Gastroesophageal sphincter (tissue), 4 donors: ENCODE data around the gene FOXB1. TPM values are rescaled to one million over a fixed set of nuclear protein-coding genes. Genes with fewer than 3 reads are reported as not detected.

Experiments
- ATAC-seq: fragments of 150-250 bp; one replicate; pipeline ENCODE4 v1.9.1; 2016; ENCODE audit warnings: mild to moderate bottlenecking, moderate library complexity
- H3K27ac ChIP-seq, 4 donors: fragments of 200-600 bp; sonication (generic) in 3 of 4; 1 replicate in 3 of 4; 2 replicates in 1 of 4; pipeline ENCODE4 v1.5.1; 2016 to 2019
- H3K27me3 ChIP-seq: fragments of 200-600 bp; sonication (generic); one replicate; pipeline ENCODE4 v1.5.1; 2019
- H3K36me3 ChIP-seq, 2 donors: fragments of 200-600 bp; sonication (generic); one replicate each; pipeline ENCODE4 v1.5.1; 2019; ENCODE audit warnings: control low read depth in 1 of 2
- H3K4me1 ChIP-seq, 3 donors: fragments of 200-600 bp; sonication (generic); 1 replicate in 2 of 3; 2 replicates in 1 of 3; pipeline ENCODE4 v1.5.1; 2016 to 2019; ENCODE audit warnings: control low read depth in 2 of 3
- H3K4me3 ChIP-seq, 2 donors: fragments of 200-600 bp; sonication (generic); one replicate each; pipeline ENCODE4 v1.5.1; 2019; ENCODE audit warnings: mild to moderate bottlenecking in 1 of 2, moderate library complexity in 1 of 2
- H3K9me3 ChIP-seq, 3 donors: fragments of 200-600 bp; sonication (generic); one replicate each; pipeline ENCODE4 v1.5.1; 2017 to 2019; ENCODE audit warnings: control low read depth in 2 of 3
- EP300 ChIP-seq: sonication (generic); formaldehyde crosslinking; IDR thresholded peaks from one replicate; pipeline ENCODE4 v1.6.1; 2017; ENCODE audit warnings: antibody characterized with exemption, mild to moderate bottlenecking
- POLR2A ChIP-seq, 2 donors: fragments of 450-650 bp; IDR thresholded peaks; one replicate each; pipeline ENCODE4 v1.6.1; 2017; ENCODE audit warnings: antibody characterized with exemption in 2 of 2, mild to moderate bottlenecking in 2 of 2, moderate library complexity in 1 of 2
- POLR2AphosphoS5 ChIP-seq: sonication (generic); formaldehyde crosslinking; IDR thresholded peaks from one replicate; pipeline ENCODE4 v1.6.1; 2017; ENCODE audit warnings: antibody characterized with exemption
- WGBS, 2 donors: methylation state at CpG; one replicate each; pipeline ENCODE4 v1.1.5; 2018; ENCODE audit warnings: low coverage in 1 of 2; 5-methylcytosine and 5-hydroxymethylcytosine counted together
- total RNA-seq, 4 donors: library from RNA; depleted of rRNA; stranded (reverse); fragments of >200 nt; gene quantifications; one replicate each; pipeline ENCODE4 v1.1.0, GENCODE V29; 2016
- TF ChIP-seq, protein P1 (sequence below), 4 experiments: fragments of 200-600 bp in 2 of 4; fragments of 450-650 bp in 2 of 4; sonication (generic) in 1 of 4; IDR thresholded peaks; one replicate each; pipeline ENCODE4 v1.5.1; 2017 to 2019; ENCODE audit warnings: antibody characterized with exemption in 4 of 4, mild to moderate bottlenecking in 2 of 4, moderate library complexity in 2 of 4

The FOXB1 gene
- total RNA-seq, 4 donors from 2014 or later = not detected

DNA sequence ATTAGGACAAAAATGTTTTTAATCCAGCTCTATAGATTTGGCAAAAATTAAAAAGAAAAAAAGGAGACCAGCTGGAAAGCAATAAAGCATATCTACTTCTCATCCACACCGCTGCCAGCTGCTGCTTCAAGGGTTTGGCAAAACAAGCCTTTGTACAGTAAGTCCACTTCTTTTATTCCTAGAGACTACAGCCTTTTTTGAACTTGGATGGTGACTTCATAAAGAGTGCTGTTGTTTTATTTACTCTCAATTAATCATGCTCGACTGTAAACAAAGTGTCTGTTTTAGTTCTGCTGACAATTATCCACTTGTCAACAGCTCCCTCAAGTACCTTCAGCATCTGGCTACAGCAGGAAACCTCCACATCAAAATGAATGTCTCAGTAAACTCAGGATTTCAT, 12.3 kb upstream of the FOXB1 start:
- Histone ChIP-seq H3K27me3 (peaks cover 98% of the 10 kb centered on the region), H3K4me3 (no peak overlapping the region), H3K9me3 (no peaks in the 10 kb centered on the region), H3K4me1 (peaks cover 0 to 20% (median 0%) of the 10 kb centered on the region in 3 donors), H3K27ac (no peak overlapping the region), H3K36me3 (no peaks in the 10 kb centered on the region)
- TF ChIP-seq POLR2A (IDR thresholded peaks at IDR 0.05) = no peak
- TF ChIP-seq, protein P1, sequence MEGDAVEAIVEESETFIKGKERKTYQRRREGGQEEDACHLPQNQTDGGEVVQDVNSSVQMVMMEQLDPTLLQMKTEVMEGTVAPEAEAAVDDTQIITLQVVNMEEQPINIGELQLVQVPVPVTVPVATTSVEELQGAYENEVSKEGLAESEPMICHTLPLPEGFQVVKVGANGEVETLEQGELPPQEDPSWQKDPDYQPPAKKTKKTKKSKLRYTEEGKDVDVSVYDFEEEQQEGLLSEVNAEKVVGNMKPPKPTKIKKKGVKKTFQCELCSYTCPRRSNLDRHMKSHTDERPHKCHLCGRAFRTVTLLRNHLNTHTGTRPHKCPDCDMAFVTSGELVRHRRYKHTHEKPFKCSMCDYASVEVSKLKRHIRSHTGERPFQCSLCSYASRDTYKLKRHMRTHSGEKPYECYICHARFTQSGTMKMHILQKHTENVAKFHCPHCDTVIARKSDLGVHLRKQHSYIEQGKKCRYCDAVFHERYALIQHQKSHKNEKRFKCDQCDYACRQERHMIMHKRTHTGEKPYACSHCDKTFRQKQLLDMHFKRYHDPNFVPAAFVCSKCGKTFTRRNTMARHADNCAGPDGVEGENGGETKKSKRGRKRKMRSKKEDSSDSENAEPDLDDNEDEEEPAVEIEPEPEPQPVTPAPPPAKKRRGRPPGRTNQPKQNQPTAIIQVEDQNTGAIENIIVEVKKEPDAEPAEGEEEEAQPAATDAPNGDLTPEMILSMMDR (IDR thresholded peaks at IDR 0.05) = no peak
- WGBS, 2 donors = 24 to 39% methylated on average over 2 of the region's 2 CpGs
- ATAC-seq = no peak

DNA sequence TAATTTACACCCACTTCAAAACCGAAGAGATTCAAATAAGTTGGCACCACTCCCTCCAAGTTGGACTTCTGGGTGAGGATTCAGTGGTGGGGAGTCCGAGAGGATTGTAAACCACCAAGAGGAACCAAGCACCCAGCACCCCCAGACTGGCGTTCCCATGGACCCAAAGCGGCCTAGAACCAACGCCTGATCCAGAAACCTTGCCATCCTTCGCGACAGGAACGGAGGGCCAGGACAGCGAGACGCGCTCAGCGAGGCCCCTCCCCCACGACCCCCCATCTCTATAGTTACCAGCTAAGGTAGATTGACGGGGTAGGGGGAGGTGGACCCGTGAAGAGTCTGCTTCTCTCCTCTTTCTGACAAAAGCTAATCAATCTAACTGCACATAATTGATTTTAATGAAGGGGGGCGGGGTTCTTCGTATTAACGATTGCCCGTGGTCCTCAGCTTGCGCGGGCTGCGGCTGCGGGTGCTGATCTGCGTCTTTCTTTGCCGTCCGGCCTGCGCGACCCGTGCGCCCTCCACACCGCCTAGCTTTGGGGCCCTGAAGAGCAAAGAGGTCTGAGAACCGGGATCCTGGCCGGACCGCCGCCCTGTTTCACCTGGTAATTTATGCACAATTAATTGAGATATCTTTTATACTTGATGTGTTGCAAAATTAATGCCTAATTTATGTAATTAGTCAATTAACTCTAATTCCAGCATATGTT, 10.9 kb upstream of the FOXB1 start:
- H3K4me1 ChIP-seq = peaks cover 0 to 28% (median 4%) of the 10 kb centered on the region in 3 donors
- no peak overlapping the region for H3K4me3 ChIP-seq
- TF ChIP-seq EP300 = no peak
- no peak for TF ChIP-seq POLR2AphosphoS5
- TF ChIP-seq, protein P1 (IDR thresholded peaks at IDR 0.05) = no peak
- TF ChIP-seq POLR2A (IDR thresholded peaks at IDR 0.05) = no peak
- no peak overlapping the region for H3K27ac ChIP-seq
- no peaks in the 10 kb centered on the region for H3K36me3 ChIP-seq
- WGBS, 2 donors = 47% methylated on average over 12 of the region's 35 CpGs; no CpG with 5 or more reads in 1 of the 2 donors
- ATAC-seq = no peak
- peaks cover 98% of the 10 kb centered on the region for H3K27me3 ChIP-seq
- no peaks in the 10 kb centered on the region for H3K9me3 ChIP-seq

DNA sequence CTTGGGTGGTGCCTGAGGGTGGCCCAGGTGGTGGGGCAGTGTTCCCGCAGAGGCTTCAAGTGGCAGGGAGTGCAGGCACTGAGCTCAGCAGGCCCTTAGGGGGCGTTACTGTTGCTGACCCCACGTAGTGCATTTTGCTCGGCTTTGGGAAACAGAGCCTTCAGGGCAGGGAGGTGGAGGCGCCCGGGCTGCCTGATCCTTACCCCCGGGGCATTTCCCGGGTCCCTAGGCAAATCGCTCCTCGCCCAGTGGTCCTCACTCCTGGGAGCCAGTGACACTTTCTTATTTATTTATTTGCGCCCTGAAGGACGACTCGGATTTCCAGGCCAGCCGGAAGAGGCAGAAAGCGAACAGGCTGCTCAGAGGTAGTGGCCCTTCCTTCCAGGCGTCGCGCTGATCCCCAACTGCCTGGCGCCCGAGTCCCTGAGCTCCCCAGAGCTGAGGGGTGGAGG, 10.1 kb upstream of the FOXB1 start:
- Histone ChIP-seq H3K36me3 (no peaks in the 10 kb centered on the region), H3K4me1 (peaks cover 0 to 28% (median 4%) of the 10 kb centered on the region in 3 donors), H3K27ac (no peak overlapping the region), H3K4me3 (no peak overlapping the region), H3K27me3 (peaks cover 99% of the 10 kb centered on the region), H3K9me3 (no peaks in the 10 kb centered on the region)
- TF ChIP-seq, protein P1 (IDR thresholded peaks at IDR 0.05) = no peak
- TF ChIP-seq POLR2A (IDR thresholded peaks at IDR 0.05) (no peak), POLR2AphosphoS5 (no peak), EP300 (no peak)
- no peak for ATAC-seq
- WGBS, 2 donors = 4 to 6% methylated on average over 7 to 8 of the region's 20 CpGs

DNA sequence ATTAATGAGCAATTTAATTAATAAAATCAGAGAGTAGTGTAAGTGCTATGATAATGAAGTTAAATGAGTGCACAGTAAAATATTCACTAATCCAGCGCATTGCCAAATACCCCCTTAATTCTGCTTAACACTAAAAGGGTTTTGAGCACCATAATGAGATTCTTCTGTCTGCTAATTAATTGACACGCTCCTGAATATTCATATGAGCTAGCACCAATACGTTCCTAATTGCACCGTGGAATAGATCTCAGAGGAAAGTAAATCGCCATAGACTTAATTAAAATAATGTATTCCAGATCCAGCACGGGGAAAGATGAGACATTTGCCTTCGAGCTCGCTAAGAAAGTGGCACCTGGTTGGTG, 9.6 kb upstream of the FOXB1 start:
- H3K9me3 ChIP-seq = no peaks in the 10 kb centered on the region
- H3K27ac ChIP-seq = no peak overlapping the region
- TF ChIP-seq, protein P1 (IDR thresholded peaks at IDR 0.05) = no peak
- TF ChIP-seq EP300 (no peak), POLR2AphosphoS5 (no peak), POLR2A (IDR thresholded peaks at IDR 0.05) (no peak)
- 2 to 3% methylated on average over 8 of the region's 8 CpGs for WGBS, 2 donors
- ATAC-seq = no peak
- peaks cover 0 to 29% (median 4%) of the 10 kb centered on the region in 3 donors for H3K4me1 ChIP-seq
- no peaks in the 10 kb centered on the region for H3K36me3 ChIP-seq
- H3K4me3 ChIP-seq = no peak overlapping the region
- peaks cover 99% of the 10 kb centered on the region for H3K27me3 ChIP-seq

GRCh38 chr15:59994888-59995557, 9.1 kb upstream of the FOXB1 start:
- peaks cover 99% of the 10 kb centered on the region for H3K27me3 ChIP-seq
- no peak overlapping the region for H3K4me3 ChIP-seq
- ATAC-seq = no peak
- peaks cover 0 to 34% (median 4%) of the 10 kb centered on the region in 3 donors for H3K4me1 ChIP-seq
- no peaks in the 10 kb centered on the region for H3K9me3 ChIP-seq
- H3K27ac ChIP-seq = no peak overlapping the region
- no peaks in the 10 kb centered on the region for H3K36me3 ChIP-seq
- WGBS, 2 donors = 0 to 3% methylated on average over 8 to 14 of the region's 41 CpGs
- TF ChIP-seq POLR2A (IDR thresholded peaks at IDR 0.05) (no peak), EP300 (no peak), POLR2AphosphoS5 (no peak)
- TF ChIP-seq, protein P1 (IDR thresholded peaks at IDR 0.05) = no peak
